Thyroid gland (tissue), 4 donors: Measurements from ENCODE around the gene TRIML2.

ENCODE experiments used
- CTCF ChIP-seq, 6 experiments: fragments of 200-600 bp in 3 of 6; fragments of 450-650 bp in 3 of 6; sonication (generic) in 3 of 6; IDR thresholded peaks; one replicate each; pipeline ENCODE4 v1.5.1; 2016 to 2019; ENCODE audit warnings: antibody characterized with exemption in 6 of 6, mild to moderate bottlenecking in 2 of 6, inconsistent platforms in 1 of 6, moderate library complexity in 1 of 6
- POLR2A ChIP-seq, 2 donors: fragments of 450-650 bp; IDR thresholded peaks; one replicate each; pipeline ENCODE4 v1.6.1; 2017; ENCODE audit warnings: antibody characterized with exemption in 2 of 2, mild to moderate bottlenecking in 2 of 2, moderate library complexity in 1 of 2

GRCh38 chr4:188041721-188042120 lies 67.7 kb downstream of the TRIML2 start:
- TF ChIP-seq CTCF (IDR thresholded peaks at IDR 0.05) (no peak), POLR2A (IDR thresholded peaks at IDR 0.05) (no peak)
